Measurements from ENCODE around the gene BTD.

GRCh38 chr3:15653321-15653720 is 51.8 kb downstream of the BTD start:
- TF ChIP-seq CTCF (IDR thresholded peaks at IDR 0.05) (no peak), POLR2A (IDR thresholded peaks at IDR 0.05) (no peak)

Measured in adrenal gland (tissue), 5 donors.